HG02798 (cell line): ENCODE measurements around the gene SFRP2.

Experiments used
- ATAC-seq: cut with Tn5 transposase; IDR thresholded peaks from one replicate; pipeline ENCODE4 v1.9.1; 2021; ENCODE audit warnings: mild to moderate bottlenecking; ENCODE audit not compliant: unreplicated experiment, poor library complexity

SFRP2 gene

DNA sequence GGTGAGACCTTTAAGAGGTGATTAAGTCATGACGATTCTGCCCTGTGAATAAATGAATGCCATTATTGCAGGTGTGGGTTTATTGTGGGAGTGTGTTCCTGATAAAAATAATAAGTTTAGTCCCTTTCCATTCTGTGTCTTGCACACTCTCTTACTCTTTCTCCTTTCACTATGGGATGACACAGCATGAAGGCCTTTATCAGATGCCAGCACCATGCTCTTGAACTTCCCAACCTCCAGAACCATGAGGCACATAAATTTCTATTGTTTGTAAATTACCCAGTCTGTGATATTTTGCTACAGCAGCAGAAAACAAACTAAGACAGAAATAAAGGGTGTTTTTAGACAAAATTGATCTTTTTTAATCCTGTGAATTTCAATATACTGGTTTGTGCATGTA is 10.5 kb downstream of the SFRP2 start:
- no peak for ATAC-seq

DNA sequence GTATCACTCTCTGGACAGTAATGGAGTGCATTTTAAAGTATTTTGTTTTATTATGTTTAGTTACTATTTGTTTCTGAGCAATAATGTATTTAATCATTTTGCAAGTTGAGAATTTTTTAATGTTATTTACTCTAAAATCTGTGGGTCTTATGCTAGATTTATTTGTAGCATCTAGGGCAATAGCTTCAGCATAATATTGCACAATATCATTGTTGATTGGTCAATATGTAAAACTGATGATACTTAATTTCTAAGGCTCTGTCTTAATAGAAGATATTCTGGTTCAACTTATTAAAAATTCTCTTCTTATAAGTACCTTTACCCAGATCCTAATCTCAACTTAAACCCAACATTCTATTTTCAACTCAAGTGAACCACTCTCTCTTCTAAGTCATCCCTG is 11.5 kb downstream of the SFRP2 start:
- ATAC-seq = no peak

DNA sequence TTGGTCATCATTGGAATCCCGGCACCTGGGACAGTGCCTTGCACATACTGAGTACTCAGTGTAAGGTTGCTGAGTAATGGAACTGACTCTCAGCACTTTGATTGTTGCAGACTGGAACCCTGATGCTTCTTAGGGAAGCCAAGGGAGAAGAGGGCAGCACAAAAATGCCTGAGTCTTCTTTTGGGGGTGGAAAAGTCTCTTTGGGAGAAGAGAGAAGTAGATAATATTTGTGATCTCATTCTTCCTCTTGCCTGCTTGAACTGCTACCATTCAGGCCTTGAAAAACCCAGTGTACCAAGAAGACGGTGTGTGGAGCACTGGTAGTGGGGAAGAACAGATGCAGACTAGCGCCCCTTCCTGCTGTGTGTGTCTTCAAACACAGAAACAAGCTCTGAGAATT is 12.3 kb downstream of the SFRP2 start:
- no peak for ATAC-seq

DNA sequence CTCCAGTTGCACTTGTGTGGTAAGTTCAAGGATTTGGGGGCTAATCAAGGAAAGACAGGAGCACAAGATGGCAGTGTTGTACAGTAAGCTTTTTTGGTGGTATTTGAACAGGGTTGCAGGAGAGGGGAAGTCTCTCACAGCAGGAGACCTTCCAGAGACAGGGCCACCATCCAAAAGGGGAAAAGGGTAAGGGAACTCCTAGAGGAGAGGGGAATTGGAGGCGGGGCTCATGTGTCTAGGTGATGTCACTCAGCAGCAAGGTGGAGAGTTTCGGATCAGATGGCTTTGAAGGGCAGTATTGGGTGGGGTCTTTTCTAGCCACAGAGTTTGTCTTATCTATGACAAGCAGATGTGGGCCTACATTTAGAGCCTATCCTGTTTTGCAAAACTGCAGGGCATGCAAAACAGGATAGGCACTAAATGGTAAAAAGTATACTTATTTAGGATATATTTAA is 15.6 kb downstream of the SFRP2 start:
- ATAC-seq = no peak

DNA sequence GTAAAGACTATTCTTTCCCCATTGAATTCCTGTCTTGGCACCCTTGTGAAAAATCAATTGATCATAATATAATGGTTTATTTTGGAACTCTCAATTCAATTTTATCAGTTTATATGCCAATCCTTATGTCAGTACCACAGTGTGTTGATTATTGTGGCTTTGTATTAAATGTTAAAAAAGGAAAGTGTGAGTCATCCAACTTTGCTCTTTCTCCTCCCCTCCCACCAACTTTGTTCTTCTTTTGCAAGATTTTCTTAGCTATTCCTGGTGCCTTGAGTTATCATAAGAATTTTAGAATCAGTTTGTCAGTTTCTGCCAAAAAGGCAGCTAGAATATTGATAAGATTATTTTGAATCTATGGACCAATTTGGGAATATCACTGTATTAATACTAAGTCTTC is 17.8 kb downstream of the SFRP2 start:
- no peak for ATAC-seq

DNA sequence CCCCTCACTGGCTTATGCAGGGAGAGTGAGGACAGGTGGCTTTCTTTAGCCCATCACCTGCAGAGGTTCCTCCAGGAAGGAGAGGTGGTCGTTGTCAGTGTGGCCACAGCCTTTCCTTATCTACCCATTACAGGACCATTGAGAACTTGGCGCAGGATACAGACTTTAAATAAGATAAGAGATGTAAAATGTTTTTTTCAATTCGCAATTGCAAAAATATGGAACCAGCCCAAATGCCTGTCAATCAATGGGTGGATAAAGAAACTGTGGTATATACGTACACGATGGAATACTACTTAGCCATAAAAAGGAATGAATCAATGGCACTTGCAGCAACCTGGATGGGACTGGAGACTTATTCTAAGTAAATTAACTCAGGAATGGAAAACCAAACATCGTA is 22.1 kb downstream of the SFRP2 start:
- ATAC-seq = no peak

DNA sequence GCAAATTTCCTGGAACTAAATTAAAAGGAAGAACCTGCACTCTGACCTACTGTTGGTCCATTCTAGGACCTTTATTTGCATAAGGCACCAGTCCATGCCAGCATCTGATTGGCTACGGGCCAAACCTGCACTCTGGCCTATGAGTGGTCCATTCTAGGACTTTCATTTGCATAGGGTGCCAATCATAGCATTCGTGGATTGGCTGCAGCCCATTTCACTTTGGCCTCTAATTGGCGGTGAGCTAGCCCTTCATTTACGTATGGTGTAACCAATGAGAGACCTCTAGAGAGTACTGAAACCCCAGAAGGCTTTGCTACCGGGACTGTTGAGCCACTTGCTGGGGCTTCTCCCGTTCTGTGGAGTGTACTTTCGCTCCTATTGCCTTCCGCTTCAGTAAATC is 23.0 kb downstream of the SFRP2 start:
- ATAC-seq = no peak

DNA sequence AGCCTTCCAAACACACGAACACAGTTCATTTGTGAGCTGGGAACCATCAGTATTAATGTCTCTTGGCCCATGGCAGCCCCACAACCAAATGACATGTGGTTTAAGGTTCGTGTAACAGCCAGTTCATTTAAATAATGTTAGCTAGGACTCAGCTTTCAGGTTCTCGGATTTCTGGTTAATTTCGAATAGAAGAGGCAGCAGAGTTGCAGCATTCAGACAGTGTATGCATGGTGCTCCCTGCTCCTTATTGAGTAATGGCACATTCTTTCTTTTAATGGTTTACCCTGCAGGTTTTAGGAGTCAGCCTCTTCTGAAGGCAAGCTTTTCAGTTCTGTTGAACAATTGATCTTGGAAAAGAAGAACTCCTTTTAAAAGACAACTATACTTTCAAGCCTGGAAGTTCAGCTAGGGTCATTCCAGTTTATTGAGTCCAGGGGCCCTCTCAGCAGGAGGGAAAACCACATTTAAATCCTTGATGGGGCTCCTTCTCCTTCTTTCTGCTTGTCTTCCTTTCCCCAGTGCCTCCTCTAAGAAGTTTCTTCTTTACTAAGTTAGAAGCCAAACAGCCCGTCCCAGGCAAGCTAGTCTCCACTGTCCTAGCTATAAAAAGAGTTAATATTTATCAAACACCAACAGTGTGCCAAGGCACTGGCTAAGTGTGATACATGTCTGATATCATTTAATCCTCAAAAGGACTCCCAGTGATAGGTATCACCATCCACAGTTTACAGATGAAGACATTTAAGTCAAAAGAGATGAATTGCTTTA is 24.1 kb downstream of the SFRP2 start:
- ATAC-seq = no peak

DNA sequence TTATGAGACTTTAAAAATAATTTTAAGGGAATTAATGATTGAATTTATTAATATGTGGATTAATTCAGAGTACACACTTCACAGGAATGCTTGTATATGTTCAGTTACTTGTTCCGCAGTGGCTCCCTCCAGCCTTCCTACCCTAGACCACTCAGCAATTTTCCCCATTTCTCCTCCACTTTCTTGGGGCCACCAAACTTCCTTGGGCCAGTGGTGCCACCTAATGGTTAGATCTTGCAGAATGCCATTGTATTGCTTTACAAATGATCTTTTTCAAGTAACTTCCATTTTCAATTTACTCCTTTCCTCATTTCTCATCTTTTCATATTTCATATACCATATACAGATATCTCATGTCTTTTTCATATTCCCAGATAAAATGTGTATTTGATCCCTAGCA is 25.5 kb downstream of the SFRP2 start:
- no peak for ATAC-seq

DNA sequence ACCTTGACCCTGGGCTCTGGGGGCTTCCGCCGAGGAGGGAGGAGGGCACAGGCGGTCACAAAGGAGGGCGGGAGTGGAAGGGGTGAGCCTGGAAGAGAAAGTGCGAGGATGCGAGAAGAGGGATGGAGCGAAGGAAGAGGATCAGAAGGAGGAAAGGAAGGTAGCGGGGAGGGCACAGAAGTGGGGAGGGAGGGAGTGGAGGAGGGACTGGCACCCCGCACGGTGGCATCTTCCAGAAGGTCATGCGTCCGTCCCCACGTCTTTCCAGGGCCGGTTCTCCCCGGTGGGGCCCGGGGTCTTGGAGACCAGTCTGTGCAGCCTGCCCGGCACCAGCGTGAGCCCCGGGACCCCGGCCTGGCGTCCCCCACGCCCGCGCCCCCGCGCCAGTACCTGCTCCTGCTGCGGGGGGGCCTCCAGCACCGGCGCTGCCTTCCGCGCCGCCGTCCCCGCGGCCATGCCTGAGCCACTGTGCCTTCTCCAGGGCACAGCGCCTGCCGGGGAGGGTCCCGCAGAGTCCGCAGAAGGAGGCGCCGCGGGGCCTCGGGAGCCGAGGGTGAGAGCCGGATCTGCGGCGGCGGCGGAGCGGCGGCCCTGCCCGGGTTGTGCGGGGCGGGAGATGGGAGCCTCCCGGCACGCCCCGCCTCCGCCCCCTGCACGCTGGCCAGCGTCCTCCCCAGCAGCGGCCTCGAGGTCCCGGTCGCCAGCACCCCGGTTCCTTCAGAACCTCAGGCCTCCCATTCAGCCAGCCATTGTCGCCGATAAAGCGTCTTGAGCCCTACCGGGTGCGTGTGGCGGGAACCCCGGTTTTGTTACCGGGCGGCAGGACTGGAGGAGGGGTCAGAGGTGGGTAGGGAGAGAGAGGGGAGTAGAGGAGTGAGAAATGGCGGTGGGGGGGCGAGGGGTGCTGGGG is 29.2 kb downstream of the SFRP2 start, which contains the start of gene RNF175:
Gene RNF175, minus strand, starts transcription at position 618 of the 910 bp plus-strand sequence. Its CDS starts 162 bp downstream, at position 456.
- ATAC-seq = no peak

DNA sequence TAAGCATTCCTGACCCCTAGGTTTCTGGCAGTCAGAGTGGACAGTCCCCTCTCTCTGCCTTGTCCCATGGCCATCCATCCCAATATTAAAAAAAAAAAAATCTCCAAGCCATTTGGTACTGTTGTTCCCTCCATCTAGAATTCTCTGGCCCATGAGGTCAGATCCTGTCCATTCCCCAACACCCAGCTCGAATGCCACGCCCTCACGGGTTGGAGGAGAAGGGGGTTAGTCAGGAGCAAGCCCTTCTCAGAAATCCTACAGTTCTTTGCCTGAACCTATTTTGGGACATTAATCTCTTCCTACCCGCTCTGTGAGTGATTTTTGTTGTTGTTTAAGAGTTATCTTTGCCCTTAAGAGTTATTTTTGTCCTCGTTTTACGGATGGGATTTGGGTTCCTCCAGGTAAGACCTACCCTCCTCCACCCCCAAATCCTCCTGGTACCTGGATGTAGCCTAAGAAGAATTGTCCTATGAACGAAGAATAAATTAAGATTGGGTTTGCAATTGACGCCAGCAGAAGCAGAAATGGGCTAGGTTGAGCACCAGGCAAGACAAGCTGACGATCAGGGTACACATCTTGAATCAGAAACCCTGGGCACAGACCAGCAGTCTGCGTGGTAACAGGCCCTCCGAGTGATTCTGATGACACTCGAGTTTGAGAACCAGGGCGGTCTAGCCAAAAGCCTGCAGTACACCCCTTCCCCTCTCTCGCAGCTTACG is 30.0 kb downstream of the SFRP2 start:
- ATAC-seq = no peak

DNA sequence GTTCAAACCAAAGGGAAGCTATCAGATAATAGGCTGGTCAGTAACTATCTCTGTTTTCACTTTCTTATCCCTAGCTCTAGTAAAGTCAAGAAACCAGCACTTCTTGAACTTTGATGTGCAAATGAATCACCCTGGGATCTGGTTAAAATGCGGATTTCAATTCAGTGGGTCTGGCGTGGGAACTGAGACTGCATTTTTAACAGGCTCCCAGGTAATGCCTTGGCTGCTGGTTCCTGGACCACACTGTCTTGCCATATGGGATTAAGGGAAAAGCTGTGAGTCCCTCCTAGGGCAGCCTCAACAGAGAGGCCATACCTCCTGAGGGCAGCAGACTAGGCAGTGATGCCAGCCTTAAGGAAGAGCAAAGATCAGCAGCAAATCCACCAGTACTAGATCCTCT is 30.7 kb downstream of the SFRP2 start:
- no peak for ATAC-seq

DNA sequence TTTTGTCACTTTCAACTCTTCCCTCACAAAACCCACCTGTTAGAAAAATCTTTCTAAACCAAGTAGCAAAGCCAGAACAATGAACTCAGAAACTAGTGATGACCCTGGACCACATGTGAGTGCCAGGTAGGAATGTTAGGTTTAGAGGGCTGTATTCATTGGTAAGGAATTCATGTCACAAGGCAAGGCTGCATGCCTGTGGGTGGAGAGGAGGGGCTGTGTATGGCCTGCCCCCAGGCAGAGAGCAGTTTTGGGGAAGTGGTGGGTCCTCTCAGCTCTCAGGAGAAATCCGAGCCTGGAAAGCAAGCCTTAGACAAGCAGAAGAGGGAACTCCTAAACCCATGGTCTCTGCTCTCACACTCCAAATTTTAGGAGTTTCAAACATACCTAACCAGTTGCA is 31.5 kb downstream of the SFRP2 start:
- no peak for ATAC-seq

DNA sequence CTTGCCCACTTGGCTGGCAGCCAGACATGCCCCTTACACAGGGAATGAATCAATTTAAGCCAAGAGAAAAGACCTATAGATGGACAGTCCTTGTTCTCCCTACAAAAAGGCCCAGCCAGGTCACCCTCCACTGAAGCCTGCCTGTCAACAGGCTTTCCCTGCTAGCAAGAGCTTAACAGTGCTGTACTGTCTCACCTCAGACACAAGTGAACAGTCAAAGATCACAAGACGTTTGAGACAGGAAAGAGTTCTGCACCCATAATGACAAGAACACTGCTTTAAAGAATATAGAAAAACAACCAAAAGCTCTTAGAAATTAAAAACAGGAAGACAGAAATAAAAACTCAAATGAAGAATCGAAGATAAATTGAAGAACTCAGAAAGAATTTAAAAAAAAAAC is 33.7 kb downstream of the SFRP2 start:
- ATAC-seq = no peak

DNA sequence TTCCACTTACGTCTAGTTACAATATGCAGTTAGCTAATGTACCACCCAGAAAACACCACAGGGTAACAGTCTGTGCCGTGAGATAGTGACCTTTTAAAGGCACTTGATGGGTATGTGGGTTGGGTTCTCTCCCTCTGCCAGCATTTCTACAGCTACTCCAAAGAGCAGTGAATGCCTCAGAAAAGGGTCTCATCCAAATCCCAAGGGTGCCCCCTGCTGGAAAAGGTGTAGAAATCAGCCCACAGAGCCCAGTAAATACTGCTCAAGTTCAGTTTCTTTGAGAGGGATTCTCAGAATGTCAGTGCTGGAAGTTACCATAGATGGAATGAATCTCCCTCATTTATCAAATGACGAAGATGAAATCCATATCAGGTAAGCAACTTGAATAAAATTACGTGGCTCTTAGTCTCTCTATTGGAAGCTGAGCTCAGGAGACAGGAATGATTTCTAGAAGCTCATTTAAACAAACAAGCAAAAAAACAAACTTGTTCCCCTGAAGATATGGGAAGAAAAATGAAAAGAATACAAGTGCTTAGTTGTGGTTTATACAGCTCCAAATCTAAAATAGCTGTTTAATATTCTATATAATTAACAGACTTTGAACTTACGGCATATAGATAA is 38.6 kb downstream of the SFRP2 start:
- peak; percentile 76 for ATAC-seq

DNA sequence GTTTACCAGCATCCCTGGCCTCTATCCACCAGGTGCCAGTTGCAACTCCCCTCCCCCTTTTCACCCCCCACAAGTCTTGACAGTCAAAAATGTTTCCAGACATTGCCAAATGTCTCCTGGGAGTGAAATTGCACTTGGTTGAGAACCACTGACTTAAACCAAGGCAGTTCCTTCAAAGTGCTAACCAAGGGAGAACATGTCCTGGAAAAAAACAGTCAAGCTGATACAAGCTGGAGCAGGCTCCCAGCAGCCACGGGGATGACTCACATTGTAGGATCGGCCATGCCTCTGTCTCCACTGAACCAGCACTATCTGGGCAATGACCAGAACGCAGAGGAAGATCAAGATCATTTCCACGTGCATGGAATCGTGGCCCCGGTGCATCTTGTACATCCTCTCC is 40.5 kb downstream of the SFRP2 start:
- no peak for ATAC-seq

DNA sequence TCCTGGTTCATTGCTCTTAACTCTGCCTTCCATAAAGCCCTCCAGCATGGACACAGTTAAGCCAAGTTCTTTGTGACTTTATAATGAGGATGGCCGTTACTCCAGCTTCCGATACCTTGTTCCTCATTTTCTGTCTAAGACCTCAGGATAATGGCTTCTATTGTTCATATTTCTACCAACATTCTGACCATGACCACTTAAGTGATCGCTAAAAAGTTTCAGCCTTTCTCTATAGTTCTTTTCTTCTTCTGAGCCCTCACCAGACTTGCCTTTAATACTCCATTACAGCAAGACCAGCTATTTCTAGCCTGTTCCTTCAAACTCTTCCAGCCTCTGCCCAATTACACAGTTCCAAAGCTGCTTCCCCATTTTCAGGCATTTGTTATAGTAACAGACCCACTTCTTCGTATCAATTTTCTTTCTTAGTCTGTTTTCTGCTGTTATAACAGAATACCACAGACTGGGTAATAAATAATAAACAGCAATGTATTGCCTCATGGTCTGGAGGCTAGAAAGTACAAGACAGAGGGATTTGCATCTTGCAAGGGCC is 41.4 kb downstream of the SFRP2 start:
- no peak for ATAC-seq

DNA sequence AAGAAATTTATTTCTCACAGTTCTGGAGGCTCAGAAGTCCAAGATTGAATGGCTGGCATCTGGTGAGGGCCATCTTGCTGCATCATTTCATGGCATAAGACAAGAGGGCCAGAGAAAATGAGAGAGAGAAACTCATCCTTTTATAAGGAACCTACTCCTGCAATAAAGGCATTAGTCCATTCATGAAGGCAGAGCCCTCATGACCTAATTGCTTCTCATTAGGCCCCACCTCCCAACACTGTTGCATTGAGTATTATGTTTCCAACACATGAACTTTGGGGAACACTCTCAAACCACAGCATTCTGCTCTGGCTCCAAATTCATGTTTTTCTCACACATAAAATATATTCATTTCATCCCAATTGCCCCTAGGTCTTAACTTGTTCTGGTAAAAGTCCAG is 43.2 kb downstream of the SFRP2 start:
- ATAC-seq = no peak

DNA sequence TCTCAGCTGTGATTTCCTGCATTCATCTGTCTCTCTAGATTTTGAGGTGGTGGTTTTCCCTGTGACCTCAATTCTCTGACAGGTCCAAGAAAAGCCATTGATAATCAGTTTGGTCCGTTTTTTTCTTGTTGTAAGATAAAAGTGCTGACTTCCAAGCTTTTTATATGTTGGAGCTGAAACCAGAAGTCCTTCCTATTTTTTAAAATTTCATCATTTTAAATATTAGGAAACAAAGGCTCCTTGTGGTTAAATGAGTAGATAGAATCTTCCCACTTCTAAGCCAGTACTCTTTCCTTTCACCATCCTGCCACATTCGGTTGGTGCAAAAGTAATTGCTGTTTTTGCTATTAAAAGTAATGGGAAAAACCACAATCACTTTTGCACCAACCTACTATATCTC is 47.3 kb downstream of the SFRP2 start:
- no peak for ATAC-seq

DNA sequence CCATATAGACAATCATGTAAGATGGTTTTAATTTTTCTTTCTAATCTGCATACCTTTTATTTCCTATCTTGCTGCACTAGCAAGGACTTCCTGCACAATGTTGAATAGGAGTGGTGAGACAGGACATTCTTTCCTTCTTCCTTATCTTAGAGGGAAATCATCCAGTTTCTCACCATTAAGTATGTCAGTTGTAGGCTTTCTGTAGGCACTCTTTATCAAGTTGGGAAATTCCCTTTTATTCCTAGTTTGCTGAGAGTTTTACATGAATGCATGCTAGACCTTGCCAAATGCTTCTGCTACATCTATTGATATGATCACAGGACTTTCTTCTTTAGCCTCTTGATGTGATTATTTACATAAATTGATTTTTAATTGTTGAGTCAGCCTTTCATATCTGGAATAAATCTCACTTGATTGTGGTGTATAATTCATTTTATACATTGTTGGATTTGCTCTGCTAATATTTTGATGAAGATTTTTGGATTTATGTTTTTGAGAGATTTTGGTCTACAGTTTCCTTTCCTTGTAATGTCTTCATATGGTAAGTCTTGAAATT is 52.9 kb downstream of the SFRP2 start:
- no peak for ATAC-seq
